NCI-H345 treated with DMSO at 0.1 percent for 48 hours (cell line): ENCODE results near the gene CBLL1.

ENCODE experiments used
- DNase-seq: peaks from one replicate; lab custom pipeline; 2025; ENCODE audit not compliant: unreplicated experiment; lab: John Stamatoyannopoulos, UW

Gene CBLL1

GRCh38 chr7:107809179-107809578 is 65.2 kb downstream of the CBLL1 start:
- DNase-seq = no peak

DNA sequence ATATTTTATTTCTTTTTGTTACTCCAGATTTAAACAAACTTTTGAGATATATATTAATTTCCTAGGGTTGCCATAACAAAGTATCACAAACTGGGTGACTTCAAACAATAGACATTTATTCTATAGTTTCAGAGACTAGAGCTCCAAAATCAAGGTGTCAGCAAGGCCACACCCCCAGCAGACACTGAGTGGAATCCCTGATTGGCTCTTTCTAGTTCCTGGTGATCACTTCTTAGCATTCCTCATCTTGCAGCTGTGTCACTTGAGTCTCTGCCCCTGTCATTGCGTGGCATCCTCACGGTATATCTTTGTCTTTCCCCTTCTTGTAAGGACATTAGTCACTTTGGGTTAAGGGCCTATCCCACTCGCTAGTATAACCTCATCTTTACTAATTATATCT is 66.7 kb downstream of the CBLL1 start:
- DNase-seq = no peak
